Hepatocyte (in vitro differentiated cells): ENCODE measurements around the gene TMX1. TPM values are rescaled to one million over a fixed set of nuclear protein-coding genes. Genes with fewer than 3 reads are reported as not detected.

Source experiments
- DNase-seq: peaks from one replicate; pipeline ENCODE4 v3.0.0-alpha.2; 2016; ENCODE audit warnings: low spot score
- H2AFZ ChIP-seq: fragments of 200-600 bp; sonication (generic); 2 replicates; pipeline ENCODE4 v1.6.0; 2016; ENCODE audit warnings: antibody characterized with exemption, mild to moderate bottlenecking
- H3K27ac ChIP-seq: fragments of 200-600 bp; sonication (generic); 2 replicates; pipeline ENCODE4 v1.5.1; 2016; ENCODE audit warnings: mild to moderate bottlenecking
- H3K27me3 ChIP-seq: fragments of 200-600 bp; sonication (generic); 2 replicates; pipeline ENCODE4 v1.6.1; 2016
- H3K36me3 ChIP-seq: fragments of 200-600 bp; sonication (generic); replicated peaks from 2 replicates; pipeline ENCODE4 v1.5.1; 2016; ENCODE audit warnings: low read depth; ENCODE audit not compliant: insufficient read depth
- H3K4me1 ChIP-seq: fragments of 200-600 bp; sonication (generic); 2 replicates; pipeline ENCODE4 v1.5.1; 2016; ENCODE audit warnings: mild to moderate bottlenecking, moderate library complexity; ENCODE audit not compliant: insufficient read depth
- H3K4me2 ChIP-seq: fragments of 200-600 bp; sonication (generic); 2 replicates; pipeline ENCODE4 v1.6.0; 2016
- H3K4me3 ChIP-seq: fragments of 200-600 bp; sonication (generic); 2 replicates; pipeline ENCODE4 v1.5.1; 2016; ENCODE audit warnings: mild to moderate bottlenecking
- H3K79me2 ChIP-seq: fragments of 200-600 bp; sonication (generic); 2 replicates; pipeline ENCODE4 v1.6.0; 2017; ENCODE audit warnings: mild to moderate bottlenecking
- H3K9me2 ChIP-seq: fragments of 200-600 bp; sonication (generic); replicated peaks from 2 replicates; pipeline ENCODE4 v1.6.0; 2017; ENCODE audit warnings: mild to moderate bottlenecking; ENCODE audit not compliant: insufficient read depth
- H3K9me3 ChIP-seq: fragments of 200-600 bp; sonication (generic); 2 replicates; pipeline ENCODE4 v1.5.1; 2016; ENCODE audit warnings: low read depth, mild to moderate bottlenecking
- H4K20me1 ChIP-seq: fragments of 200-600 bp; sonication (generic); 2 replicates; pipeline ENCODE4 v1.6.0; 2016; ENCODE audit warnings: mild to moderate bottlenecking; ENCODE audit not compliant: insufficient read depth, poor library complexity, severe bottlenecking
- CTCF ChIP-seq: fragments of 200-600 bp; sonication (generic); IDR thresholded peaks from 2 replicates; pipeline ENCODE4 v1.5.1; 2016; ENCODE audit warnings: antibody characterized with exemption, mild to moderate bottlenecking; ENCODE audit not compliant: poor library complexity
- EZH2 ChIP-seq: fragments of 200-600 bp; sonication (generic); IDR thresholded peaks from 2 replicates; pipeline ENCODE4 v1.6.1; 2016; ENCODE audit warnings: antibody characterized with exemption, mild to moderate bottlenecking, borderline replicate concordance
- EZH2phosphoT487 ChIP-seq: fragments of 200-600 bp; sonication (generic); IDR thresholded peaks from one replicate; pipeline ENCODE4 v1.6.1; 2018; ENCODE audit warnings: antibody characterized with exemption, mild to moderate bottlenecking, low read depth, moderate library complexity; ENCODE audit not compliant: unreplicated experiment, severe bottlenecking
- WGBS: methylation state at CpG from one replicate; pipeline ENCODE4 v1.1.6; 2016; ENCODE audit warnings: low lambda C conversion rate; ENCODE audit errors: missing lambda C conversion rate; 5-methylcytosine and 5-hydroxymethylcytosine counted together
- polyA plus RNA-seq: library from polyadenylated mRNA; unstranded; fragments of >200 nt; fragmentation: Nextera tagmentation; extraction: Ambion mirVana; gene quantifications from 2 replicates; pipeline ENCODE4 v1.2.1, GENCODE V29; 2016
- total RNA-seq: library from RNA; depleted of rRNA; stranded (reverse); fragments of >200 nt; gene quantifications from 2 replicates; pipeline ENCODE4 v1.2.3, GENCODE V29; 2014

Gene TMX1
- total and polyA plus RNA-seq, 2 experiments from 2014 or later = 39.9 to 48.6 TPM

DNA sequence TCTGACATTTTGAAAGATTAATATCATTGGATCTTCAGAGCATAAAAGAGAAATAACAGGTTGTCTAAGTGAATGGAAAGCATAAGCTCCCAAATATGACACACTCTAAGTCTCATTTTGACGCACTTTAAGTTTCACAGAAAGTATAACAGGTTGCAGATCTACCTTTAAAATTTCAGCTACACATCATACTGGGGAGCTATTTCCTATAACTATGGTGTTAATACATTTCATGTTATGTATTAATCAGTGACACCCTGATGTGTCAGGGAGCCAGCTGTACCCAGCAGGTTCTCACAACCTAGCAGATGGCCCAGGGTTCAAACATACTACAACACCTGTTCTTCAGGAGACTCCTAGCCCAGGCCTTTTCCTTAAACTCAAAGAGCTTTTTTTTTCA, 31.1 kb upstream of the TMX1 start:
- no peaks in the 10 kb centered on the region for H3K9me2 ChIP-seq
- no peak overlapping the region for H3K4me2 ChIP-seq
- no peak for DNase-seq
- peaks cover 8% of the 10 kb centered on the region for H3K27me3 ChIP-seq
- no peaks in the 10 kb centered on the region for H3K4me1 ChIP-seq
- H3K27ac ChIP-seq = no peak overlapping the region
- H4K20me1 ChIP-seq = no peaks in the 10 kb centered on the region
- TF ChIP-seq EZH2 = no peak
- 97% methylated on average over 1 of the region's 1 CpG for WGBS
- no peaks in the 10 kb centered on the region for H3K79me2 ChIP-seq
- no peak overlapping the region for H3K4me3 ChIP-seq
- H3K36me3 ChIP-seq = no peaks in the 10 kb centered on the region
- no peak overlapping the region for H2AFZ ChIP-seq
- no peaks in the 10 kb centered on the region for H3K9me3 ChIP-seq

- no peaks in the 10 kb centered on the region for H3K9me3 ChIP-seq
- no peak for DNase-seq
- H4K20me1 ChIP-seq = no peaks in the 10 kb centered on the region
- no peak overlapping the region for H3K4me3 ChIP-seq
- no peak overlapping the region for H2AFZ ChIP-seq
- H3K4me2 ChIP-seq = no peak overlapping the region
- H3K9me2 ChIP-seq = no peaks in the 10 kb centered on the region
- H3K27me3 ChIP-seq = peaks cover 8% of the 10 kb centered on the region
- H3K36me3 ChIP-seq = no peaks in the 10 kb centered on the region
- no peaks in the 10 kb centered on the region for H3K4me1 ChIP-seq
- H3K79me2 ChIP-seq = no peaks in the 10 kb centered on the region
- H3K27ac ChIP-seq = no peak overlapping the region
- TF ChIP-seq EZH2 = no peak
- TF ChIP-seq CTCF = no peak
- no peak for TF ChIP-seq EZH2phosphoT487
- WGBS = 70% methylated on average over 1 of the region's 1 CpG
Measured at GRCh38 chr14:51209457-51209856, 30.6 kb upstream of the TMX1 start.

GRCh38 chr14:51210594-51210993, 29.5 kb upstream of the TMX1 start:
- Histone ChIP-seq H3K79me2 (no peaks in the 10 kb centered on the region), H2AFZ (no peak overlapping the region), H4K20me1 (no peaks in the 10 kb centered on the region), H3K36me3 (no peaks in the 10 kb centered on the region), H3K9me2 (no peaks in the 10 kb centered on the region), H3K4me1 (no peaks in the 10 kb centered on the region), H3K27me3 (peaks cover 6% of the 10 kb centered on the region), H3K4me3 (no peak overlapping the region), H3K9me3 (no peaks in the 10 kb centered on the region), H3K4me2 (no peak overlapping the region), H3K27ac (no peak overlapping the region)
- no peak for DNase-seq
- TF ChIP-seq EZH2 (no peak), EZH2phosphoT487 (no peak), CTCF (no peak)
- WGBS = 15% methylated on average over 1 of the region's 1 CpG

DNA sequence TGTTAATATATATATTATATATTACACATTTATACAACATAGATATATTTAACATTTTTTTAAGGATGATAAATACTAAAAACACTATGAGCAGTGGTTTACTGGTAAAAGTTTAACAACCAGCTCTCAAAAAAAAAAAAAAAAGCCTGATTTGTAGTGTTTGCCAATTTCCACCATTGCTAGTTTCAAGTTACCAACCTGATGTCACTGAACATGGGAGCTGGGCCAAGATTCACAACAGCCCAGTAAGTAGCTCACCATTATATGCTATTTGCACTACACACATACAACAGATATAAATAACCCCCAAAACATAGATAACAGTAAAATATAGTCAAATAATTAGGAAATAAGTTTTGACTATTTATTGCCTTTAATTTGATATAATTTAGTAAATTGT, 28.9 kb upstream of the TMX1 start:
- Histone ChIP-seq H3K9me3 (no peaks in the 10 kb centered on the region), H3K79me2 (no peaks in the 10 kb centered on the region), H4K20me1 (no peaks in the 10 kb centered on the region), H3K36me3 (no peaks in the 10 kb centered on the region), H3K27ac (no peak overlapping the region), H3K4me2 (no peak overlapping the region), H3K4me1 (no peaks in the 10 kb centered on the region), H2AFZ (no peak overlapping the region), H3K9me2 (no peaks in the 10 kb centered on the region), H3K4me3 (no peak overlapping the region), H3K27me3 (peaks cover 6% of the 10 kb centered on the region)
- DNase-seq = no peak
- no peak for TF ChIP-seq EZH2phosphoT487
- no peak for TF ChIP-seq EZH2
- TF ChIP-seq CTCF = no peak
